T-cell (primary cell): Measurements from ENCODE around the gene KLK13. TPM values are rescaled to one million over a fixed set of nuclear protein-coding genes. Genes with fewer than 3 reads are reported as not detected.
A peak's percentile ranks its signal among the peaks of the same experiment; 100 is the strongest.

Experiments used
- ATAC-seq, 4 experiments: fragments of 200-7000 bp in 3 of 4; fragments of 150-1000 bp in 1 of 4; cut with Tn5 transposase; replicated peaks in 1 of 4; 1 replicate in 3 of 4; 2 replicates in 1 of 4; pipeline ENCODE4 v1.10.0; 2021; ENCODE audit warnings: moderate library complexity in 3 of 4, mild to moderate bottlenecking in 2 of 4, moderate number of reproducible peaks in 1 of 4
- CTCF ChIA-PET, 2 donors: fragments of 300-600 bp; sonication (Branson Sonifier 250); formaldehyde crosslinking; loops; one replicate each; lab custom pipeline; 2022; ENCODE audit warnings: antibody characterized with exemption in 2 of 2; lab: Charles Lee
- POLR2A ChIA-PET, 2 donors: fragments of 300-600 bp; sonication (Branson Sonifier 250); formaldehyde crosslinking; loops; one replicate each; lab custom pipeline; 2022; ENCODE audit warnings: antibody characterized with exemption in 2 of 2; lab: Charles Lee
- DNase-seq, 35 experiments: peaks; one replicate each; pipeline versions ENCODE4 v3.0.0 to v3.0.0-alpha.2; 2013 to 2023
- H3K27ac ChIP-seq: one replicate; pipeline ENCODE4 v1.5.1; 2013; ENCODE audit warnings: low read length
- H3K27me3 ChIP-seq, 2 experiments: replicated peaks in 1 of 2; 1 replicate in 1 of 2; 2 replicates in 1 of 2; pipeline versions ENCODE4 v1.6.1 to v1.7.0; 2013; ENCODE audit warnings: low read length in 1 of 2, mixed read lengths in 1 of 2; ENCODE audit not compliant: control insufficient read depth in 2 of 2, insufficient read depth in 2 of 2; ENCODE audit errors: extremely low read depth in 1 of 2
- H3K36me3 ChIP-seq, 2 donors: 1 replicate in 1 of 2; 2 replicates in 1 of 2; pipeline versions ENCODE4 v1.6.1 to v1.7.0; 2013; ENCODE audit warnings: low read length in 1 of 2; ENCODE audit not compliant: control insufficient read depth in 2 of 2, insufficient read depth in 1 of 2; ENCODE audit errors: extremely low read depth in 1 of 2
- H3K4me1 ChIP-seq, 2 experiments: 1 replicate in 1 of 2; 2 replicates in 1 of 2; pipeline versions ENCODE4 v1.6.1 to v1.7.0; 2013; ENCODE audit warnings: low read length in 2 of 2, mixed read lengths in 1 of 2; ENCODE audit not compliant: insufficient read depth in 2 of 2, control insufficient read depth in 1 of 2; ENCODE audit errors: extremely low read depth in 1 of 2
- H3K4me3 ChIP-seq, 2 donors: 1 replicate in 1 of 2; 2 replicates in 1 of 2; pipeline versions ENCODE4 v1.5.1 to v1.7.0; 2013; ENCODE audit warnings: mild to moderate bottlenecking in 2 of 2, low read length in 1 of 2, moderate library complexity in 1 of 2; ENCODE audit not compliant: control insufficient read depth in 1 of 2; ENCODE audit errors: extremely low read depth in 1 of 2
- H3K9me3 ChIP-seq: 2 replicates; pipeline ENCODE4 v1.7.0; 2013
- H3K27ac Mint-ChIP-seq, 2 donors: one replicate each; pipeline ENCODE4 v1.8.0; 2020 to 2021; ENCODE audit warnings: mild to moderate bottlenecking in 2 of 2, mixed read lengths in 2 of 2
- H3K27me3 Mint-ChIP-seq, 2 donors: one replicate each; pipeline ENCODE4 v1.8.0; 2021 to 2022; ENCODE audit warnings: mixed read lengths in 2 of 2
- H3K36me3 Mint-ChIP-seq: one replicate; pipeline ENCODE4 v1.8.0; 2021; ENCODE audit warnings: mixed read lengths
- H3K4me1 Mint-ChIP-seq, 3 donors: one replicate each; pipeline ENCODE4 v1.8.0; 2020 to 2022; ENCODE audit warnings: mixed read lengths in 3 of 3, mild to moderate bottlenecking in 1 of 3
- H3K4me3 Mint-ChIP-seq, 3 donors: one replicate each; pipeline ENCODE4 v1.8.0; 2020 to 2022; ENCODE audit warnings: mild to moderate bottlenecking in 3 of 3, mixed read lengths in 3 of 3, moderate library complexity in 3 of 3
- H3K9me3 Mint-ChIP-seq, 3 donors: one replicate each; pipeline ENCODE4 v1.8.0; 2020 to 2022; ENCODE audit warnings: mixed read lengths in 3 of 3
- WGBS: methylation state at CpG from one replicate; pipeline ENCODE4 v1.1.5; 2013; ENCODE audit warnings: missing lambda C conversion rate; ENCODE audit not compliant: insufficient coverage; 5-methylcytosine and 5-hydroxymethylcytosine counted together
- total RNA-seq, 35 experiments: library from RNA in 6 of 35; stranded (reverse) in 6 of 35; fragments of 120-200 nt in 1 of 35; gene quantifications; one replicate each; pipeline versions ENCODE4 v1.2.1 to v1.2.4 and lab custom pipeline; 2013 to 2026

KLK13 gene
- total RNA-seq, 5 donors from 2014 or later (not counting 1 experiment from before 2014, with no cell fraction given), result not detected

DNA sequence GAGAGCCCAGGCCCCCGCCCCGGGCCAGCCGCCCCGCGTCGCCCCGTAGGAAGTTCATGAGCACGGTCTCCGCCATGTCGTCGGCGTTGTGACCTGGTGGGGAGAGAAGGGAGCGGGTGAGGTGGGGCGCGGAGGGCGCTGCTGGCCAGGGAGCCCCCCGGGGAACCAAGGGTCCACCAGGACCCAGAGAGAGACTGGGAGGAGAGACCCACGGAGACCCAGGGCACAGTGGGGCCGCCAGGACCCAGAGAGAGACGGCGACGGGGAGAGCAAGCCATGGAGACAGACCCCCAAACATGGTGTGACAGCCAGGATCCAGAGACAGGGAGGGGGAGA lies 34.1 kb upstream of the KLK13 start:
- H3K4me3 Mint-ChIP-seq, result peak overlapping the region in 2 of 3 donors; percentile 37 to 52
- H3K9me3 Mint-ChIP-seq, result no peaks in the 10 kb centered on the region
- H3K9me3 ChIP-seq, result no peaks in the 10 kb centered on the region
- peak overlapping the region in 1 of 2 donors; percentile 69 for H3K27ac Mint-ChIP-seq
- 85% methylated on average over 14 of the region's 22 CpGs for WGBS
- H3K4me1 ChIP-seq, result peaks cover 3 to 32% of the 10 kb centered on the region in 2 experiments
- no peaks in the 10 kb centered on the region for H3K27me3 ChIP-seq
- no peak for ATAC-seq
- peaks cover 32 to 42% (median 40%) of the 10 kb centered on the region in 3 donors for H3K4me1 Mint-ChIP-seq
- H3K36me3 Mint-ChIP-seq, result peaks cover 32% of the 10 kb centered on the region
- H3K4me3 ChIP-seq, result no peak overlapping the region
- H3K36me3 ChIP-seq, result peaks cover 4 to 34% of the 10 kb centered on the region in 2 donors
- POLR2A ChIA-PET, result no interaction called here
- no peak for DNase-seq
- H3K27ac ChIP-seq, result no peak overlapping the region
- H3K27me3 Mint-ChIP-seq, result no peaks in the 10 kb centered on the region
- CTCF ChIA-PET, result no interaction called here

GRCh38 chr19:51098365-51099046 lies 33.6 kb upstream of the KLK13 start:
- H3K36me3 Mint-ChIP-seq, result peaks cover 29% of the 10 kb centered on the region
- H3K4me1 Mint-ChIP-seq, result peaks cover 35 to 40% (median 39%) of the 10 kb centered on the region in 3 donors
- DNase-seq (peak in 31 of 35 experiments; percentile 13 to 68 (median 41)), ATAC-seq (peak; percentile 76 to 92 (median 82))
- H3K9me3 Mint-ChIP-seq, result no peaks in the 10 kb centered on the region
- 90% methylated on average over 78 of the region's 78 CpGs for WGBS
- H3K9me3 ChIP-seq, result no peaks in the 10 kb centered on the region
- peak overlapping the region in 1 of 2 donors; percentile 69 for H3K27ac Mint-ChIP-seq
- H3K4me3 Mint-ChIP-seq, result peak overlapping the region in 2 of 3 donors; percentile 43 to 52
- H3K4me3 ChIP-seq, result no peak overlapping the region
- H3K27me3 ChIP-seq, result no peaks in the 10 kb centered on the region
- peaks cover 3 to 28% of the 10 kb centered on the region in 2 experiments for H3K4me1 ChIP-seq
- CTCF ChIA-PET, result interaction anchor here in 1 of 2 donors (0.6 kb wide), 1 partner anchor 13 kb away, joined by 3 read pairs; no protein-coding TSS in a partner anchor
- POLR2A ChIA-PET, result no interaction called here
- H3K36me3 ChIP-seq, result peaks cover 2 to 30% of the 10 kb centered on the region in 2 donors
- H3K27ac ChIP-seq, result no peak overlapping the region
- no peaks in the 10 kb centered on the region for H3K27me3 Mint-ChIP-seq

DNA sequence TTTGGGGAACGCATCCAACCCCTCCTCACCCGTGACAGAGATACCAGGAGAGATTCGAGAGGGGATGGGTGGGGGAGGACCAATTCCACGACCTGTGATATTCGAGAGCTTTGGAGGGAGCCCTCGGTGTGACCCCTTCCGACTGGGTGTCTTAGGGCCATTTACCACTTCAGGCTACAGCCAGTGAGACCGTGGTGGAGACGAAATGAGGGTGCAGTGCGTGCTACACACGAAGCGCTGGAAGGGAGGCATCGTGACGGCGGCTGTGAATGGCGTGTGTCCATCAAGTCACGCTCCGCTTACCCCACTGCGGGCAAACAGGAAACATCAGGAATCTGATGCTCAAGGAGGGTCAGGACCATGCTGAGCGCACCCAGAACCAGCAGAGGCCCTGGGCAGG lies 32.9 kb upstream of the KLK13 start:
- DNase-seq (no peak), ATAC-seq (no peak)
- Mint-ChIP-seq H3K27me3 (no peaks in the 10 kb centered on the region), H3K36me3 (peaks cover 24% of the 10 kb centered on the region), H3K9me3 (no peaks in the 10 kb centered on the region), H3K27ac (no peak overlapping the region), H3K4me1 (peaks cover 32 to 35% (median 33%) of the 10 kb centered on the region in 3 donors), H3K4me3 (peak overlapping the region in 2 of 3 donors; percentile 36 to 43)
- Histone ChIP-seq H3K27ac (no peak overlapping the region), H3K4me1 (peaks cover 3 to 28% of the 10 kb centered on the region in 2 experiments), H3K36me3 (peaks cover 2 to 26% of the 10 kb centered on the region in 2 donors), H3K9me3 (no peaks in the 10 kb centered on the region), H3K4me3 (no peak overlapping the region), H3K27me3 (no peaks in the 10 kb centered on the region)
- WGBS, result 95% methylated on average over 16 of the region's 20 CpGs
- ChIA-PET POLR2A (no interaction called here), CTCF (interaction anchor here in 1 of 2 donors (0.6 kb wide), 1 partner anchor 14 kb away, joined by 3 read pairs; no protein-coding TSS in a partner anchor)

GRCh38 chr19:51097166-51097738 lies 32.4 kb upstream of the KLK13 start:
- peaks cover 28 to 29% (median 28%) of the 10 kb centered on the region in 3 donors for H3K4me1 Mint-ChIP-seq
- CTCF ChIA-PET, result interaction anchor here in 1 of 2 donors (0.5 to 0.6 kb wide), 2 partner anchors 11 to 166 kb away, joined by 3 to 4 read pairs; partner anchors contain the start of gene CTU1
- DNase-seq (peak in 32 of 35 experiments; percentile 24 to 75 (median 54)), ATAC-seq (peak in 2 of 4 experiments; percentile 35 to 45)
- Histone ChIP-seq H3K9me3 (no peaks in the 10 kb centered on the region), H3K4me3 (no peak overlapping the region), H3K36me3 (peaks cover 2 to 23% of the 10 kb centered on the region in 2 donors), H3K4me1 (peaks cover 3 to 24% of the 10 kb centered on the region in 2 experiments), H3K27ac (no peak overlapping the region), H3K27me3 (no peaks in the 10 kb centered on the region)
- H3K4me3 Mint-ChIP-seq, result peak overlapping the region in 1 of 3 donors; percentile 36
- H3K27me3 Mint-ChIP-seq, result no peaks in the 10 kb centered on the region
- H3K27ac Mint-ChIP-seq, result peak overlapping the region; percentile 47 to 76
- no peaks in the 10 kb centered on the region for H3K9me3 Mint-ChIP-seq
- POLR2A ChIA-PET, result interaction anchor here in 1 of 2 donors (0.6 kb wide), 1 partner anchor 50 kb away, joined by 3 read pairs; no protein-coding TSS in a partner anchor
- 17% methylated on average over 1 of the region's 8 CpGs for WGBS
- H3K36me3 Mint-ChIP-seq, result peaks cover 18% of the 10 kb centered on the region

- peaks cover 3 to 24% of the 10 kb centered on the region in 2 experiments for H3K4me1 ChIP-seq
- peaks cover 17% of the 10 kb centered on the region for H3K36me3 Mint-ChIP-seq
- 86% methylated on average over 5 of the region's 6 CpGs for WGBS
- H3K9me3 Mint-ChIP-seq, result no peaks in the 10 kb centered on the region
- H3K4me3 Mint-ChIP-seq, result no peak overlapping the region
- H3K4me3 ChIP-seq, result no peak overlapping the region
- H3K27me3 ChIP-seq, result no peaks in the 10 kb centered on the region
- no peaks in the 10 kb centered on the region for H3K27me3 Mint-ChIP-seq
- H3K27ac Mint-ChIP-seq, result peak overlapping the region; percentile 47 to 76
- no peak for ATAC-seq
- H3K9me3 ChIP-seq, result no peaks in the 10 kb centered on the region
- no peak for DNase-seq
- no peak overlapping the region for H3K27ac ChIP-seq
- peaks cover 23 to 28% (median 27%) of the 10 kb centered on the region in 3 donors for H3K4me1 Mint-ChIP-seq
- ChIA-PET POLR2A (interaction anchor here in 1 of 2 donors (0.6 kb wide), 1 partner anchor 50 kb away, joined by 3 read pairs; no protein-coding TSS in a partner anchor), CTCF (interaction anchor here (0.5 to 0.6 kb wide), 3 partner anchors 12 to 472 kb away, joined by 3 to 4 read pairs (median 3); partner anchors contain the start of gene CTU1 (in 1 of the 2))
- peaks cover 2 to 22% of the 10 kb centered on the region in 2 donors for H3K36me3 ChIP-seq
These were observed 31.7 kb upstream of the KLK13 start for GRCh38 chr19:51096473-51097165.
